Activated CD8-positive, alpha-beta memory T cell treated with anti-CD3 and anti-CD28 coated beads for 4 hours (primary cell): ENCODE data around the gene PRKN.

Experiments
- DNase-seq, 2 donors: peaks; one replicate each; pipeline ENCODE4 v3.0.0-alpha.2; 2020; ENCODE audit warnings: low read depth in 2 of 2

The PRKN gene

GRCh38 chr6:161803131-161803530 is 924.4 kb downstream of the PRKN start:
- DNase-seq = no peak

- no peak for DNase-seq
These were observed 925.3 kb downstream of the PRKN start for GRCh38 chr6:161802231-161802630.

GRCh38 chr6:161798844-161799394 is 928.6 kb downstream of the PRKN start:
- DNase-seq = no peak

GRCh38 chr6:161796681-161797080 is 930.9 kb downstream of the PRKN start:
- DNase-seq = no peak

- no peak for DNase-seq
These were observed 934.6 kb downstream of the PRKN start for GRCh38 chr6:161792851-161793493.

- DNase-seq = no peak
These were observed 939.0 kb downstream of the PRKN start for GRCh38 chr6:161788531-161788930.

- no peak for DNase-seq
These were observed 955.4 kb downstream of the PRKN start for GRCh38 chr6:161772176-161772575.

- no peak for DNase-seq
These were observed 965.6 kb downstream of the PRKN start for GRCh38 chr6:161761966-161762365.

- no peak for DNase-seq
These were observed 972.5 kb downstream of the PRKN start for GRCh38 chr6:161755080-161755479.

- no peak for DNase-seq
These were observed 976.9 kb downstream of the PRKN start for GRCh38 chr6:161750686-161751085.

- no peak for DNase-seq
These were observed 978.0 kb downstream of the PRKN start for GRCh38 chr6:161749576-161749975.

GRCh38 chr6:161748535-161749416 is 978.8 kb downstream of the PRKN start:
- DNase-seq = no peak

- no peak for DNase-seq
These were observed 980.1 kb downstream of the PRKN start for GRCh38 chr6:161747506-161747905.

- no peak for DNase-seq
These were observed 981.9 kb downstream of the PRKN start for GRCh38 chr6:161745594-161746141.

- no peak for DNase-seq
These were observed 982.4 kb downstream of the PRKN start for GRCh38 chr6:161745128-161745527.

GRCh38 chr6:161744211-161745067 is 983.1 kb downstream of the PRKN start:
- DNase-seq = no peak

GRCh38 chr6:161743509-161744178 is 983.9 kb downstream of the PRKN start:
- no peak for DNase-seq

GRCh38 chr6:161740486-161740885 is 987.1 kb downstream of the PRKN start:
- no peak for DNase-seq

GRCh38 chr6:161736781-161737292 is 990.7 kb downstream of the PRKN start:
- DNase-seq = no peak

GRCh38 chr6:161736326-161736725 is 991.2 kb downstream of the PRKN start:
- DNase-seq = no peak

GRCh38 chr6:161732594-161732993 is 995.0 kb downstream of the PRKN start:
- no peak for DNase-seq
